CD4-positive, alpha-beta T cell treated with Interleukin-12 subunit alpha and Interleukin-12 subunit beta, for 1 hour (primary cell): ENCODE data around the gene GHRL.
"Not testable (repeated sequence)": the region's sequence is repeated elsewhere in the genome, so short reads cannot be mapped to it uniquely, and the experiment has no call there.

Experiments
- DNase-seq: peaks from one replicate; pipeline ENCODE4 v3.0.0-alpha.2; 2020

The GHRL gene

DNA sequence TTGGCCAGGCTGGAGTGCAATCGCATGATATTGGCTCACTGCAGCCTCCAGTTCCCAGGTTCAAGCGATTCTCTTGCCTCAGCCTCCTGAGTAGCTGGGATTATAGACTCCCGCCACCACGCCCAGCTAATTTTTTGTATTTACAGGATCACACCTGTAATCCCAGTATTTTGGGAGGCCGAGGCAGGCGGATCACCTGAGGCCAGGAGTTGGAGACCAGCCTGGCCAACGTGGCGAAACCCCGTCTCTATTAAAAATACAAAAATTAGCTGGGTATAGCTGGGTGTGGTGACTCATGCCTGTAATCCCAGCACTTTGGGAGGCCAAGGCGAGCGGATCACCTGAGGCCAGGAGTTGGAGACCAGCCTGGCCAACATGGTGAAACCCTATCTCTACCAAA is 20.3 kb downstream of the GHRL start:
- DNase-seq = not testable (repeated sequence)

DNA sequence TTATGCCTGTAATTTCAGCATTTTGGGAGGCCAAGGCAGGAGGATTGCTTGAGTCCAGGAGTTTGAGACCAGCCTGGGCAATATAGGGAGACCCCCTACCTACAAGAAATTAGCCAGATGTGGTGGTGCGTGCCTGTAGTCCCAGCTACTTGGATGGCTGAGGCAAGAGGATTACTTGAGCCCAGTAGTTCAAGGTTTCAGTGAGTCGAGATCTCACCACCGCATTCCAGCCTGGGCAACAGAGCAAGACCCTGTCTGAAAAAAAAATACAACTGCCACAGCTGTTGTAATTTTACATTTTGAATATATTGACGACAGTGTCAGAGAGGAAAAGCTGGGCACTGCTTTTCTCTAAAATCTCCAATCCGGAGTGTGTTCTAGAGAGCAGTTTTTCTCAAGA is 23.3 kb downstream of the GHRL start:
- DNase-seq = no peak

DNA sequence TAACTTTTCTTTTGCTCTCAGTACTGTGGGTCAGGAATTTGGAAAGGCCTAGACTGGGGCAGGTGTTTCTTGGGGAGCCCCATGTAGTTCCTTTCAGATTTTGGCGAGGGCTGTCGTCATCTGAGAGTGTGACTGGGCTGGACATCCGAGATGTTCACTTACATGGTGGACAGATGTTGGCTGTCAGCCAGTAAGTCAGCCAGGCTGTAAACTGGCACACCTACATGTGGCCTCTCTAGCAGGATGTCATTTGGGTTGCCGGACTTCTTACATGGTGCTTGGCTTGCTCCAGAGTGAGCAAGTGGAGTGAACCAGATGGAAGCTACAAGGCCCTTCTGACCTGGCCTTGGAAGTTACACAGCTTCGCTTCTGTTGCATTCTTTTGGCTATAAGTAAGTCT is 23.8 kb downstream of the GHRL start:
- DNase-seq = no peak

DNA sequence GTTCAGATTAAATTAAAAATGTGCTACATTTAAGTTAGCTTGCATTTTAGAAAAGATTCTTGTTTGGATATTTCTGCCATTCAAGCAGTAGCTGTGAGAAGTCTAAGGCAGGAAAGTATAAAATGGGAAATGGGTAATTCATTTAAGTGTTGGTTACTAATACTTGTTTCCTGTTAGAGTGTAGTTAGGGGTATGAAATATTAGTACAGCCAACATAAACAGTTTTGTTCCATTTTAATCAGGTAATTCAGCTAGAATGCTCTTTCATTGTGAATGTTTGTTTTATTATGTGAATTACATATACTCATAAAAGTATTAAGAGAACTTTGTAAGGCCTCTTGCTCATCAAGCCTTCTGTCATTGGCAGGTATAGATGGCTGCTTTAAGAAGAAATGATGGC is 24.6 kb downstream of the GHRL start:
- no peak for DNase-seq

DNA sequence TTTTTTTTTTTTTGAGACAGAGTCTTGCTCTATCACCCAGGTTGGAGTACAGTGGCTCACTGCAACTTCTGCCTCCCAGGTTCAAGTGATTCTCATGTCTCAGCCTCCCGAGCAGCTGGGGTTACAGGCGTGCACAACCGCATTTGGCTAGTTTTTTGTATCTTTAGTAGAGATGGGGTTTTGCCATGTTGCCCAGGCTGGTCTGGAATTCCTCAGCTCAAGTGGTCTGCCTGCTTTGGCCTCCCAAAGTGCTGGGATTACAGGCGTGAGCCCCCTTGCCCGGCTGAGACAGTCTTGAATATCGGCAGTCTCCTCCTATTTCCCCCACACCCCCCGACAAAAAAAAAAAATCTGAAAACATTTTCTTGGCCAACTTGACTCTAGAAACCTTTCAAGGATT is 25.8 kb downstream of the GHRL start:
- DNase-seq = not testable (repeated sequence)

DNA sequence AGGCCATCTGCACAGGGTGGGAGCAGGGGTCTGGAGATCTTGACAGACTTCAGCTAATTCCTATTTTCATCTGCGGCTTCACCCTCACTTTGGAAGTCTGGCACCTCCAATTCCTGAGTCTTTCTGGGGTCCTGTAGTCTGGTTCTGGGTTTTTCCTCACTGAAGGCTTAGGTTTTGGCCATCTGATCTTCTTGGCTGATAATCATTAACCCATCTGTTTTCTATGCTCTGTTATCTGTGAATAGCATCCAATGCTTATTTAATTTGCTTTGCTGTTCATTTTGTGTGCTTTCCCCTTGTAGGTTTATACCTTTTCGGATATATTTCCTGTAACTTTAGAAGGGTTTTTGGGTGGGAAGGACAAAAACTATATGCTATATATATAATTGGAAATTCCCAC is 26.9 kb downstream of the GHRL start:
- DNase-seq = no peak

DNA sequence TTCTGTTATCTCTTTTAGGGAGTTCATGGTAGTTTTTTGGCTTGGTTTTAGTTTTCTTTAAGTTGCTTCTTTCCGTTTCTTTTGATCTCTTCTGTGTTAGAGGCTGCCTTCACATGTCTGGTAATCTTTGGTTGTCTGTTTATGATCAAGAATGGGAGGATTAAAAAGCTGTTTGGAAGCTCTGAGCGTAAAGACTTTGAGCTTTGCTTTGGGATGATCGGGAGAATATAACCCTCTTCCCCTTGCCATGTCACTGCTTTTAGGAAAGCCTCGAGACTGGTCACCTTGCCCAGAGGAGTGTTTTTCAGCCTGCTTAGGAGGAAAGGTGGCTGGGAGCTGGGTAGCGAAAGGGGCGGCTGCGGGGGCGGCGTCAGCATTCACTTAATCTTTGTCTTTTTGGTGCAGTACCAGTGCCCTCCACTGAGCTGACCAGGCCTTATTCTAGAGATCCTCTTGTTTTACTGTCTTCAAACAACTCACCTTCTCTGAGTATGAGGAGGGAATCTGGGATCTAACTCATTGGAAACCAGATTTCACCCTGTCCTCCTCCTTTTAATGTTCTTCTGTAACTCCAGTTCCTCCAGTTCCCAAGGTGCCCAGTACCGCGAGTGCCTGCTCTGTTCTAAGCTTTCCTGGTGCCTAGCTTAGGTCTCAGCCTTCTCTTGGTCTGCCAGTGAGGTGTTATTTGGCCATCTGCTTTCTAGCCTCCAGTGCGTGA is 28.9 kb downstream of the GHRL start:
- peak; percentile 73 for DNase-seq

DNA sequence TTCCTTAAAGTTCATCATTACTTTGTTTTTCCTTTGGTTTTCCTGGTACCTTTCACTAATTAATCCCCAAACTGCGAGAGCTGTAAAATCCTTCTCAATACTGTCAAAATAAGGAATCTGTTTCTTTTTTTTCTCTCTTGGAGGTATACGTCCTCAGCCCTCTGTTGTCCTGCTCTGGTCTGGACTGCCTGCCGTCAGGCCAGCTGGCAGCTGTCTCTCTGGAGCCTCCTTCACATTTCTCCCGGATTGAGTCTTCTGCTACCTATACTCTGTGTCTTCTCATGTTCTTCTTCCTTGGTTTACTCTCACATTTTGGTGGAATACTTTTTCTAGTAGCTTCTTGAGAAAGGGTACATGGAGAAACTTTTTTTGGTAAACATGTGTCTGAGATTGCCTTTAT is 30.7 kb downstream of the GHRL start:
- DNase-seq = no peak

DNA sequence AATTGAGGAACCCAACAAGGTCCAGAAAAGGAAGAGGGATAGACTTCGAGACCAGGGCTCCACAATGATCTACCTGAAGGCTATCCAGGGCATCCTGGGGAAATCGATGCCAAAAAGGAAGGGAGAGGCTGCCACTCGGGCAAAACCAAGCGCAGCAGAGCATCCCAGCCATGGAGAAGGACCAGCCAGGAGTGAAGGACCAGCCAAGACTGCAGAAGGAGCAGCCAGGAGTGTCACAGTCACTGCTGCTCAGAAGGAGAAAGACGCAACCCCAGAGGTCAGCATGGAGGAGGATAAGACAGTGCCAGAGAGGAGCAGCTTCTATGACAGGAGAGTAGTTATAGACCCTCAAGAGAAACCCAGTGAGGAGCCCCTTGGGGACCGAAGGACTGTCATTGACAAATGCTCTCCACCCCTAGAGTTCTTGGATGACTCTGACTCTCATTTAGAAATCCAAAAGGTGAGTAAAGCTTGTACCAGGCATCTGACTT is 32.5 kb downstream of the GHRL start:
- DNase-seq = no peak

DNA sequence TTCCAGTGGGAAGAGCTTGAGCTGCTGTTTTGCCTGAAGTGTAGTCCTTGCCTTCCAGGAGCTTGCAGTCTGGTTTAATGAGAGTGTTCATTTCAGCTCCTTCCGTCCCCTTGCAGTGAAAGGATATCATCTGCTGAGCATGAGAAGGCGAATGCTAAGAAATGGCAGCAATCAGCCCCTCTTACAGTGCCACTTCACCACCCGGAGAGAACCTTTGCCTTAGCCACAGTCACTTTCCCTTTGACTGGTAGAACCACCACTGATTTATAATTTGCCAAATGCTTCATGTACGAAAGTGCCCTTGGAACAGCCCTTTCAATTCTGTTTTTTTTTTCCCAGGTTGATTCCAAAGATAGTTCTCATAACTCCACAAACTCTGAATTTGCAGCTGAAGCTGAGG is 32.9 kb downstream of the GHRL start:
- DNase-seq = no peak

DNA sequence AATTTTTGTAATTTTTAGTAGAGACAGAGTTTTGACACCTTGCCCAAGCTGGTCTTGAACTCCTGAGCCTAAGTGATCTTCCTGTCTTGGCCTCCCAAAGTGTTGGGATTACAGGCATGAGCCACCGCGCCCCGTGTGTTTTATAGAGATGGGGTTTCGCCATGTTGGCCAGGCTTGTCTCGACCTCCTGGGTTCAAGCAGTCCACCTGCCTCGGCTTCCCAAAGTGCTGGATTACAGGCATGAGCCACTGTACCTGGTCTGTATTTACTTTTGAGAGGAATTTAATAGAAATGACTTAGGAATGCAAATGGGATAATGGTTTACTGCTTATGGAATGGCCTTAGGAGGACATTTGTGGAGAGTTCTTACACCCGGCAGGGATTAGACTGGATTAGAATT is 33.7 kb downstream of the GHRL start:
- no peak for DNase-seq

DNA sequence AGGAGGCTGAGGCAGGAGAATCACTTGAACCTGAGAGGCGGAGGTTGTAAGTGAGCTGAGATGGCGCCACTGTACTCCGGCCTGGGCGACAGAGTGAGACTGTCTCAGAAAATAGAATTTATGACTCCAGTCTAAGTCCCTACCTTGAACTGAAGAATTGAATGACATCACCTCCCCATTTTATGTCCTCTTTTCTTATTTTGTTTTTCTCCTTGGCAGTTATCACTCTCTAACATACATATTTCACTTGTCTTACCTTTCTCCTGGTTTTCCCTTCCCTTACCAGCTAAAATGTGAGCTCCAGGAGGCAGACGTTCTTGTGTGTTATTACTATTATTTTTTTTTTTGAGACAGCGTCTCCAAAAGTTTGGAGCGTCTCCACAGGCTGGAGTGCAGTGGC is 36.9 kb downstream of the GHRL start:
- DNase-seq = no peak

DNA sequence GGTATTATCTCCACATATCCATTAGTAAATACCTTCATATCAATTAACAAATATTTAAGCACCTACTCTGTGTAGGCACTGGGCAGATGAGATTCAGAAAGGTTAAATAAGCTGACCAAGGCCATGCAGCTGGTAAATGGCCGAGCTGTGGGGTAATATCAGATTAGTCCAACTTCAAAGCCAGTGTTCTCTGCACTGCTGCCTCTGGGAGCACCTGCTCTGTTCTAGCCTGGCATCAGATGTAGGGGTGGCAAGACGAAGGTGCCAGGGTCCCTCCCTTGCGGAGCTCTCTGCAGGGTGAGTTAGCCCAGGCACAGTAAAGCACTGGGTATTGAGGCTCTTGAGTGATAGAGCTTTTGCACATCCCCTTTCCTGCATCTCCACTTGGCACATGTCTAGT is 39.0 kb downstream of the GHRL start:
- DNase-seq = no peak

DNA sequence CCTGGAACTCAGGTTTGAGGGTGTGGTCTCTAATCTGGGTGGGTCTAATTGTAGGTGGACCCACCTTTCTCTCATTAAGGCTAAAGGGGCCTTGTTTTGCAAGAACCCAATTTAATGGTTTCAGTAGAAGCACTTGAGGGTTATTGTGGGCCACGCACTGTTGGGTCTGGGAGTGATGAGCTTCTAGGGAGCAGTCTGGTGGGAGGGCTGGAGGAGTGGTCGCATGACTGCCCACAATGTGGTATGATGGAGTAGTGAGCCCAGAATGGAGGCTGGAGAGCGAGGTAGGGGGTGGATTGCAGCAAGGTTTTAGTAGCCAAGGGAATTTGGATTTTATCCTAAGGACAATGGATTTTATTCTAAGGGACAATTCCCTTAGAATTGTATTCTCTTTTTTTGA is 41.7 kb downstream of the GHRL start:
- no peak for DNase-seq

DNA sequence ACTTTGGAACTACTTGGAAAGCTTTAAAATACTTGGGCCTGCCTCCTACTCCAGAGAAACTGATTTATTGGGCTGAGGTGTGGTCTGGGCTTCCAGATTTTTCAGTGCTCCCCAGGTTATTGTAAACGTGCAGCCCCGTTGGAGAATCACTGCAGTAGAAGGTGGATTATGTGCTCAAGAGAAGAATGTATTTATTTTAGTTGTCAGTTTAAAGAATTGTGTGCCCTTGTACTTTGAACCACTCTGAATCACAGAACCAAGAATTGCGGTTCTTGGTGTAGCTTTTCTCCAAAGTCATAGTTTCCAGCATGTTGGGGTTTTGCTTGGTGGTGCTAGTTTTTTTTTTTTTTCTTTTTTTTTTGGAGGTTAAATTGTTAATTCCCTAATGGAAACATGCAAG is 42.9 kb downstream of the GHRL start:
- no peak for DNase-seq

DNA sequence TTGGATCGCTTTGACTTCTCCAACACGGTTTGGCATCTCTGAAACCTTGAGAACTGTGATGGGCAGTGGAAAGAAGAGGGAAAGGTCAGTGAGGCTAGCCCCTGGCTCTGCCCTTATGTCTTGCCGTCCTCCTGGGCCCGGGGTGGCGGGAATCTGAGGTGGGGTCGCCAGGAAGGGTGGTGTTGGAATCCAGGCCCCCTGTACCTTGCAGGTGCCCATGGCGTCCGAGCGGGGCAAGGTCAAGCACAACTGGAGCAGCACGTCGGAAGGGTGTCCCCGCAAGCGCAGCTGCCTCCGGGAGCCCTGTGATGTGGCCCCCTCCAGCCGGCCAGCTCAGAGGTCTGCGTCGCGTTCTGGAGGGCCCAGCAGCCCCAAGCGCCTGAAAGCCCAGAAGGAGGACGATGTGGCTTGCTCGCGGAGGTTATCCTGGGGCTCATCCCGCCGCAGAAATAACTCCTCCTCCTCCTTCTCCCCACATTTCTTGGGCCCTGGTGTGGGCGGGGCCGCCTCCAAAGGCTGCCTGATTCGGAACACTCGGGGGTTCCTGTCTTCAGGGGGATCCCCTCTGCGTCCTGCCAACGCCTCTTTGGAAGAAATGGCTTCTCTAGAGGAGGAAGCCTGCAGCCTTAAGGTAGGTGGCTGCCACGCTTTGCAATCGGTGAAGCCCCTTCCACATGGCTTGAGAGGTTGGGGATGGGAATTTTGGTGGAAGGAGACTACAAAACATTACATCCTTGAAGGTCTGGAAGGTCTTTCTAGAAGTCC is 43.6 kb downstream of the GHRL start:
- peak; percentile 62 for DNase-seq

DNA sequence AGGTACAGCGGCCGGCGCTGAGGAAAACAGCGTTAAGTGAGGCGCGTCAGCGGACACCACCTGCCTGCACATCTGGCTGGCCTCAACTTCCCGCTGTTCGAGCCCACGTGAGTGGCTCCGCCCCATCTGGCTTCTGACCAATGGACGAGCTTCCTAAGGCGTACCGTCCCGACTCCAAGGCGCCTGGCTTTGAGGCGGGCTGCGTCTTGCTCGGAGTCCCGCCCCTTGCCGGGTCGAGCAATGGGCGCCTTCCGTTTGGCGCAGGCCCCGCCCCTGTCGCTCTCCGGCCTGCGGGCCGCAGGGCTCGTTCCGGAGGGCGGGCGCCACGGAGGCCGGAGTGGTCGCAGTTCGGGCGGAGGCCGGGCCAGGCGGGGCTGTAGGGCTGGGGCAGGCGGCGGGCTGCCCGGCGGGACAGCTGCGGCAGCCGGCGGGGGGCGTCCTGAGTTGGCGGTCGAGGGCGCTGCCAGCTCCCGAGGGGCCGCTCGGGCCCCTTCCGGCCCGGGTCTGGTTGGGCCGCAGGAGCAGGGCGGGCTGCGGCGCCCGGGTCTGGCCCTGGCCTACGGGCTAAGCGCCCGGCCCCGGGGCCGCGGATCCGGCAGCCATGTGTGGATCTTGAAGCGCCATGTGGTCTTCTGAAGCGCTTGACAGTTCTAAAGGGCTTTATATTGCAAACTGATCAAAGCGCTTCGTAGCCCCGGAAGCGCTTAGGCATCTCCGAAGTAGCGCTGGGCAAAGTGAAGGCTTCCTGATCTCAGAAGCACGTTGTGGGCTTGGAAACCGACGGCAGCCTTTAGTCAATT is 44.4 kb downstream of the GHRL start, which contains the start of gene TATDN2:
TSS of gene TATDN2 (plus strand) at position 276 of the 800 bp plus-strand sequence. CDS start 742 bp downstream, outside the sequence.
- peak; percentile 95 for DNase-seq

DNA sequence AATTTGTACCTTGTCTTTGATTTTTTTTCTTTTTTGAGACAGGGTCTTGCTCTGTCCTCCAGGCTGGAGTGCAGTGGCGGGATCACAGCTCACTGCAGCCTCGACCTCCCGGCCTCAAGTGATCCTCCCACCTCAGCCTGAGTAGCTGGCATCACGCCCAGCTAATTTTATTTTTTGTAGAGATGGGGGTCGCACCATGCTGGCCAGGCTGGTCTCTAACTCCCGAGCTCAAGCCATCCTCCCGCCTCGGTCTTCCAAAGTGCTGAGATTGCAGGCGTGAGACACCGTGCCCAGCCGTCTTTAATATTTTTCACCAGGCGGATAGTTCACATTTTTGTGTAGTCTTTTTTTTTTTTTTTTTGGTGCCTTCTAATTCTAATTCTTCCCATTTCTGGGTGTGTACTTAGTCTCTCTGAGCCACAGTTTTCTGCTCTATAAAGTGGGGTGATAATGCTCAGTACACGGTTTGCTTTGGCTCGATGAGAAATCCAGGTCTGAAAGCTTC is 45.0 kb downstream of the GHRL start:
- DNase-seq = no peak

DNA sequence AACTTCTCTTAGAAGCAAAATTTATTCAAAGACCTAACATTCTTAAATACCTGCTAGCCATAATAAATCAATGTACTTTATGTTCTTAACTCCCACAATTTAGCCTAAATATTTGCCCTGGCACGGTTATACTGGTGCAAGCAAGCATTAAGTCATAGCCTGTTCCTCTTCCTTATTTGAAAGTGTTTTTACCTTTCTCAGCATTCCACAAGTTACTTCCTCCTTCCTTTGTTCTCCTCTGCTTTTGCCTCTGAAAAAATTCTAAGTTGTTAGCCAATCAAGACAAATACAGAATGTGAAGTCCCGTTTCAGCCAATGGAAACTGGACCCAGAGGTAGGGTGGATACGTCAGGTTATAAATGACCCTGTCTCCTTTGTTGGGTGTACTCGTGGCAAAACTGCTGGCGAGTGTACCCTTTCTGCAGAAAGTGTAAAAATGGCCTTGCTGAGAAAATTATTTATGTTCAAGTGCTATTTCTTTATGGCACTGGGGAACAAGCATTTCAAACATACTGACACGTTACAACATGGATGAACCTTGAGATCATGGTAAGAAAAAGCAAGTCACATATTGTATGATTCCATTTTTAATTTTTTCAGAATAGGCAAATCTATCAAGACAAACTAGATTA is 47.5 kb downstream of the GHRL start:
- no peak for DNase-seq

DNA sequence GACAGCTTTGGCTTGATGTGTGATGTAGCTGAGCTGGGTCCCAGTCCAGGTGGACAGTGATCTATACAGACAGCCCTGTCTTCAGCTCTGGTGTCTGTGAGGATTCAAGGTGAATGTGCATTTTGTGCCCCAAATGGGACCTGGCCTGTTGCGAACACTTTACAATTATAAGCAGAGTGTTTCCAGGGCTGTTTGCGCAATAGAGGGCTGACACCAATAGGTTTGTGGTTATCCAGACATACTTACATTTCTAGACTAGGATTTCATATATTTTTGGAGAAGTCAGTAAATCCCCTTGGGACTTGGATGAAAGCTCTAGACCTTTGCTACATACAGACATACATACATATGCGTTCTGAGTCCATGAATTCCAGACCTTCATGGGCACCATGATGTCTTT is 48.7 kb downstream of the GHRL start:
- no peak for DNase-seq

DNA sequence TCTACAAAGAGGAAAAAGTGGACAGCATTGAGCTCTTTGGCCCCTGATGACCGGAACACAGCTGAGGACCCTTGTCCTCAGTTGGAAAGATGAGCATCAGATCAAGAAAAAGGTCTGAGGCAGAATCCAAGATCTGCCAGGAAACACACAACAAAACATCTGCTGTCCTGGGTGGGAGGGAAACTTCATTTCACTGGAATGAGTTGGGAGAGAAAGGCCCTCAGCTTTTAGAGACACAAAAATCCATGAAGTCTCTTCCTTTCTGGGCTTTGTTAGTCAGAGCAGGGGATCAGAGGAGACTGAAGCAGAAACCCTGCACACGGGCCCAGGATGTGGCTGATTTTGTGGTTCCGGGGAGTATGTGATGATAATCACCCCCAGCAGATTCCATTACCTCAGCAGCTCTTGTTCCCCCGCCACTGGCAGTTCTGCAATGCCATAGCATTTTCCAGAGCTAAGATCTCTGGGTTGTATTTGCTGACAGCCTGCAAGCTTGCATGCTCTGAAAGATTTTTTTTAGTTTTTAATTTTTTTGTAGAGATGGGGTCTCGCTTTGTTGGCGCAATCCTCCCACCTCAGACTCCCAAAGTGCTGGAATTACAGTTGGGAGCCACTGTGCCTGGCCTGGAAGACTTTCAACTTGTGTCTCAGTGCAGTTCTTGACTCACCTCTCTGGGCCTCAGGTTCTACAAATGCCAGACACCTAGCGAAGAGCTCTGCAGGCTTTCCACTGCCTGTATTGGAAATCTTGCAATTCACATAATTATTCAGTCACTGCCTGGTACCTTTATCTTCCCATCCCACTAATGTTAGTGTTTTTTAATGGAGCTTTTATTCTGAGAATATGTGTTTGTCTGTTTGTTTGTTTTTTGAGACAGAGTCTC is 50.3 kb downstream of the GHRL start:
- DNase-seq = peak; percentile 77

DNA sequence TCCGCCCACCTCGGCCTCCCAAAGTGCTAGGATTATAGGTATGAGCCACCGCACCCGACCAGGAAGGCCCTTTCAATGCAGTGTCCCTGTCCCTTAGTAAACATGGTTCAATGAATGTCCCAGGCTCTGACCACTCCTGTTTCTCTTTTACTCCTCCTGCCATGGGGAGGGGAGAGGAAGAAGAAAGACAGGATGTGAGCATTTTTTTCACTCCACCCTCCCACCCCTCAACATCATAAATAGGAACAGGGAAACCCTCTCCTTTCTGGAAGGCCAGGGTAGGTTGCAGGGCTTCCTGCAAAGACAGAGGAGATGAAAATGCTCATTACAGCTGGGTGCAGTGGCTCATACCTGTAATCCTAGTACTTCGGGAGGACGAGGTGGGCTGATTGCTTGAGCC is 51.9 kb downstream of the GHRL start:
- DNase-seq = no peak
